CD14-positive monocyte (primary cell): ENCODE results near the gene LRP10. TPM values are rescaled to one million over a fixed set of nuclear protein-coding genes. Genes with fewer than 3 reads are reported as not detected.

Source experiments
- DNase-seq, 3 donors: peaks; one replicate each; pipeline ENCODE4 v3.0.0-alpha.2; 2011 to 2022
- H2AFZ ChIP-seq: 2 replicates; pipeline ENCODE4 v1.6.0; 2012; ENCODE audit warnings: mild to moderate bottlenecking, low read depth, low read length, inconsistent platforms; ENCODE audit not compliant: insufficient read depth, poor library complexity, severe bottlenecking
- H3K27ac ChIP-seq, 2 donors: 1 replicate in 1 of 2; 2 replicates in 1 of 2; pipeline ENCODE4 v1.5.1; 2012 to 2013; ENCODE audit warnings: low read length in 2 of 2, control low read depth in 1 of 2, inconsistent platforms in 1 of 2, low read depth in 1 of 2, mild to moderate bottlenecking in 1 of 2
- H3K27me3 ChIP-seq, 2 donors: one replicate each; pipeline versions ENCODE4 v1.6.0 to v1.6.1; 2011 to 2013; ENCODE audit warnings: low read length in 2 of 2; ENCODE audit not compliant: control insufficient read depth in 2 of 2, insufficient read depth in 2 of 2
- H3K36me3 ChIP-seq, 2 donors: replicated peaks in 1 of 2; 1 replicate in 1 of 2; 2 replicates in 1 of 2; pipeline versions ENCODE4 v1.5.1 to v1.6.1; 2012 to 2013; ENCODE audit warnings: low read length in 2 of 2, control low read depth in 1 of 2, inconsistent platforms in 1 of 2, mild to moderate bottlenecking in 1 of 2; ENCODE audit not compliant: insufficient read depth in 2 of 2, control insufficient read depth in 1 of 2
- H3K4me1 ChIP-seq, 2 donors: 1 replicate in 1 of 2; 2 replicates in 1 of 2; pipeline versions ENCODE4 v1.5.1 to v1.6.1; 2012 to 2013; ENCODE audit warnings: low read length in 2 of 2, control low read depth in 1 of 2, inconsistent platforms in 1 of 2, mild to moderate bottlenecking in 1 of 2, moderate library complexity in 1 of 2; ENCODE audit not compliant: insufficient read depth in 2 of 2, control insufficient read depth in 1 of 2
- H3K4me2 ChIP-seq: replicated peaks from 2 replicates; pipeline ENCODE3; 2012; ENCODE audit warnings: low read length, moderate library complexity, mild to moderate bottlenecking; ENCODE audit not compliant: poor library complexity, severe bottlenecking; ENCODE audit errors: extremely low read depth
- H3K4me3 ChIP-seq, 3 experiments: fragments of 200-600 bp in 1 of 3; sonication (generic) in 1 of 3; replicated peaks in 1 of 3; 1 replicate in 2 of 3; 2 replicates in 1 of 3; pipeline ENCODE4 v1.5.1; 2011 to 2013; ENCODE audit warnings: low read length in 3 of 3, mild to moderate bottlenecking in 3 of 3, control low read depth in 2 of 3, low read depth in 2 of 3, inconsistent platforms in 1 of 3, moderate library complexity in 1 of 3
- H3K79me2 ChIP-seq: 2 replicates; pipeline ENCODE4 v1.6.0; 2012; ENCODE audit warnings: mild to moderate bottlenecking, control low read depth, inconsistent platforms, low read length, moderate library complexity; ENCODE audit not compliant: insufficient read depth
- H3K9ac ChIP-seq: 2 replicates; pipeline ENCODE4 v1.6.0; 2017; ENCODE audit warnings: low read length, mild to moderate bottlenecking; ENCODE audit not compliant: insufficient read depth, poor library complexity, severe bottlenecking
- H3K9me3 ChIP-seq, 2 donors: replicated peaks in 1 of 2; 1 replicate in 1 of 2; 2 replicates in 1 of 2; pipeline versions ENCODE4 v1.5.1 to v1.6.1; 2012 to 2013; ENCODE audit warnings: low read length in 2 of 2, control low read depth in 1 of 2; ENCODE audit not compliant: control insufficient read depth in 1 of 2, insufficient read depth in 1 of 2
- H4K20me1 ChIP-seq: 2 replicates; pipeline ENCODE4 v1.6.0; 2012; ENCODE audit warnings: mild to moderate bottlenecking, low read length, control low read depth, moderate library complexity; ENCODE audit not compliant: insufficient read depth
- H3K27ac Mint-ChIP-seq, 7 donors: one replicate each; pipeline ENCODE4 v1.8.0; 2020; ENCODE audit warnings: mild to moderate bottlenecking in 7 of 7, mixed read lengths in 7 of 7, moderate library complexity in 6 of 7, inconsistent platforms in 2 of 7
- H3K27me3 Mint-ChIP-seq, 3 donors: one replicate each; pipeline ENCODE4 v1.8.0; 2021 to 2022; ENCODE audit warnings: low read depth in 3 of 3, mild to moderate bottlenecking in 3 of 3, mixed read lengths in 3 of 3, moderate library complexity in 3 of 3, inconsistent platforms in 1 of 3
- H3K36me3 Mint-ChIP-seq, 2 donors: one replicate each; pipeline ENCODE4 v1.8.0; 2020; ENCODE audit warnings: mixed read lengths in 2 of 2, inconsistent platforms in 1 of 2, mild to moderate bottlenecking in 1 of 2
- H3K4me1 Mint-ChIP-seq: one replicate; pipeline ENCODE4 v1.8.0; 2020; ENCODE audit warnings: mild to moderate bottlenecking, mixed read lengths
- H3K4me3 Mint-ChIP-seq, 2 donors: one replicate each; pipeline ENCODE4 v1.8.0; 2020; ENCODE audit warnings: mild to moderate bottlenecking in 2 of 2, mixed read lengths in 2 of 2, moderate library complexity in 1 of 2
- H3K9me3 Mint-ChIP-seq, 7 donors: one replicate each; pipeline ENCODE4 v1.8.0; 2020 to 2022; ENCODE audit warnings: mixed read lengths in 7 of 7, mild to moderate bottlenecking in 6 of 7, moderate library complexity in 6 of 7, inconsistent platforms in 2 of 7
- CTCF ChIP-seq: fragments of 200-600 bp; IDR thresholded peaks from one replicate; pipeline ENCODE4 v1.8.0; 2022; ENCODE audit warnings: antibody characterized with exemption, mild to moderate bottlenecking
- WGBS: methylation state at CpG from one replicate; pipeline ENCODE4 v1.1.5; 2013; ENCODE audit warnings: missing lambda C conversion rate; ENCODE audit not compliant: insufficient coverage; 5-methylcytosine and 5-hydroxymethylcytosine counted together
- intact Hi-C, 2 donors: fragments of 100-400 bp; cut with micrococcal nuclease; formaldehyde crosslinking; loops; one replicate each; pipeline versions ENCODE4 v1.15.0 to v1.15.1; 2023
- polyA plus RNA-seq, 3 donors: library from polyadenylated mRNA; depleted of rRNA in 1 of 3; unstranded in 2 of 3; stranded (reverse) in 1 of 3; fragments of 300-500 nt in 2 of 3; fragments of >200 nt in 1 of 3; fragmentation: Illumina TruSeq in 2 of 3; gene quantifications; 1 replicate in 2 of 3; 2 replicates in 1 of 3; pipeline ENCODE4 v1.2.3, GENCODE V29; 2012 to 2021

LRP10 gene
- polyA plus RNA-seq, 3 donors, result 39.0 to 65.1 (median 51.5) TPM

GRCh38 chr14:22919601-22919921 is 48.0 kb downstream of the LRP10 start:
- H3K4me1 Mint-ChIP-seq, result peaks cover 45% of the 10 kb centered on the region
- peak overlapping the region; percentile 67 for H2AFZ ChIP-seq
- H3K36me3 Mint-ChIP-seq, result peaks cover 42 to 47% of the 10 kb centered on the region in 2 donors

GRCh38 chr14:22920697-22921096 is 49.2 kb downstream of the LRP10 start:
- H3K9me3 Mint-ChIP-seq, result peaks cover 0 to 2% (median 0%) of the 10 kb centered on the region in 7 donors
- peak overlapping the region in 4 of 7 donors; percentile 68 to 100 (median 100) for H3K27ac Mint-ChIP-seq
- no peaks in the 10 kb centered on the region for H4K20me1 ChIP-seq
- no peak overlapping the region for H3K4me3 ChIP-seq
- no peaks in the 10 kb centered on the region for H3K27me3 ChIP-seq
- peaks cover 34% of the 10 kb centered on the region for H3K4me1 Mint-ChIP-seq
- H3K27ac ChIP-seq, result peak overlapping the region in 1 of 2 donors; percentile 99
- TF ChIP-seq CTCF, result no peak
- intact Hi-C loops, result loop anchor here in 1 of 2 donors (10.0 kb wide), 1 partner anchor 1194 kb away; the partner anchor contains the start of genes DCAF11 and NRL
- H3K4me2 ChIP-seq, result no peak overlapping the region
- peaks cover 35 to 52% of the 10 kb centered on the region in 2 donors for H3K36me3 ChIP-seq
- no peak overlapping the region for H3K9ac ChIP-seq
- peaks cover 0 to 3% (median 0%) of the 10 kb centered on the region in 3 donors for H3K27me3 Mint-ChIP-seq
- WGBS, result no CpG with 5 or more reads among the region's 6 CpGs
- DNase-seq, result no peak
- H3K4me1 ChIP-seq, result peaks cover 34 to 35% of the 10 kb centered on the region in 2 donors
- H2AFZ ChIP-seq, result no peak overlapping the region
- peaks cover 46 to 57% of the 10 kb centered on the region in 2 donors for H3K36me3 Mint-ChIP-seq
- H3K9me3 ChIP-seq, result no peaks in the 10 kb centered on the region
- H3K4me3 Mint-ChIP-seq, result no peak overlapping the region
- H3K79me2 ChIP-seq, result peaks cover 25% of the 10 kb centered on the region

More at GRCh38 chr14:22919601-22919921, 48.0 kb downstream of the LRP10 start:
- Histone ChIP-seq H3K27me3 (no peaks in the 10 kb centered on the region), H3K4me2 (peak overlapping the region; percentile 79), H3K4me3 (peak overlapping the region; percentile 13 to 67 (median 36)), H3K36me3 (peaks cover 33 to 42% of the 10 kb centered on the region in 2 donors), H3K27ac (peak overlapping the region; percentile 87 to 99), H4K20me1 (no peaks in the 10 kb centered on the region), H3K4me1 (peaks cover 45 to 46% of the 10 kb centered on the region in 2 donors), H3K9ac (peak overlapping the region; percentile 41), H3K9me3 (no peaks in the 10 kb centered on the region), H3K79me2 (peaks cover 37% of the 10 kb centered on the region)
- no peak for DNase-seq
- H3K27me3 Mint-ChIP-seq, result peaks cover 0 to 3% (median 0%) of the 10 kb centered on the region in 3 donors
- H3K27ac Mint-ChIP-seq, result peak overlapping the region; percentile 98 to 100 (median 100)
- intact Hi-C loops, result loop anchor here in 1 of 2 donors (1.0 to 5.0 kb wide), 2 partner anchors 10 to 47 kb away; partner anchors contain the start of genes LRP10 and PRMT5
- 4% methylated on average over 9 of the region's 10 CpGs for WGBS
- H3K4me3 Mint-ChIP-seq, result peak overlapping the region; percentile 85 to 87
- H3K9me3 Mint-ChIP-seq, result peaks cover 0 to 2% (median 0%) of the 10 kb centered on the region in 7 donors
- no peak for TF ChIP-seq CTCF
